B cell (primary cell): Measurements from ENCODE around the gene TALDO1.

ENCODE experiments used
- EZH2 ChIP-seq: IDR thresholded peaks from 2 replicates; pipeline ENCODE4 v1.6.1; 2012; ENCODE audit warnings: borderline replicate concordance, low read depth, mild to moderate bottlenecking, moderate library complexity, low read length; ENCODE audit not compliant: insufficient read depth, poor library complexity, severe bottlenecking
- TF ChIP-seq, protein P1 (sequence below): fragments of 200-600 bp; IDR thresholded peaks from one replicate; pipeline ENCODE4 v1.8.0; 2022; ENCODE audit warnings: antibody characterized with exemption, mild to moderate bottlenecking

DNA sequence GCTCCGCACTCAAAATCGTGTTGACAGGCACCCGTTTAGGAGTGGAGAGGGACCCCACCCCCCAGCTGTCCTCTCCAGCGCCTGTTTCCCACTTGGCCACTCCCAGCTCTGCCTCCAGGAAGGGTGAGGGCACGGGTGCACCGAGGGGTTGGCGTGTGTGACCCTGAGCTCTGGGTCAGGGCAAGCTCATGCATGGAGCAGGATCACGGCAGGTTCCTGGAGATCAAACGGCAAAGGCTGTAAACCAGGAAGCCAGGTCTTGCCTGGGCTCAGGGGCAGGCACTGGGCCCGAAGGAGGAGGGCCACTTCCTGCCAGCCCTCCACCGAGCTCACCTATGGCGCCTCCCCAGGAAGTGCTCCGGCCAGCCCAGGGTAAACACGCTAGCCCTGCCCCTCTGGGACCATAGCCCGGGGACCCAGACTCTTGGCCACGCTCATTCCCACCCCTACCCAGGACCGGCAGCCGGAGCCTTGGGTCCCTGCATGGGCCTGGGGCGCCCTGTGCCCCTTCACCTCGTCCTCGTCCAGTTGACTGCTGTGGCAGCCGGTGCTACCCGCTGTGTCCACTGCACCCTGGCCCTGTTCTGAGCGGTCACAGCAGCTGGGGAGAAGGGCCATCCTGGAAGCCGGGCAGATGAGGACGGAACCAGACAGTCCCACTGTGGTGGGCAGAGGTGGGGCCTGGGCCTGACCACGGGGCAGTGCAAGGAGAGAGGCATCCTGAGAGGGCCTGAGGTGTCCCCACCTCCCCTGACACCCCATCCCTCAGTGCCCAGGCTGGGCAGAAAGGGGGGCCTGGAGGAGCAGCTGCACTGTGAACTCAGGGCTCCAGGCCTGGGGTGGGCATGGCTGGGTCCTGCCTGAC, 42.3 kb upstream of the TALDO1 start:
- TF ChIP-seq, protein P1, sequence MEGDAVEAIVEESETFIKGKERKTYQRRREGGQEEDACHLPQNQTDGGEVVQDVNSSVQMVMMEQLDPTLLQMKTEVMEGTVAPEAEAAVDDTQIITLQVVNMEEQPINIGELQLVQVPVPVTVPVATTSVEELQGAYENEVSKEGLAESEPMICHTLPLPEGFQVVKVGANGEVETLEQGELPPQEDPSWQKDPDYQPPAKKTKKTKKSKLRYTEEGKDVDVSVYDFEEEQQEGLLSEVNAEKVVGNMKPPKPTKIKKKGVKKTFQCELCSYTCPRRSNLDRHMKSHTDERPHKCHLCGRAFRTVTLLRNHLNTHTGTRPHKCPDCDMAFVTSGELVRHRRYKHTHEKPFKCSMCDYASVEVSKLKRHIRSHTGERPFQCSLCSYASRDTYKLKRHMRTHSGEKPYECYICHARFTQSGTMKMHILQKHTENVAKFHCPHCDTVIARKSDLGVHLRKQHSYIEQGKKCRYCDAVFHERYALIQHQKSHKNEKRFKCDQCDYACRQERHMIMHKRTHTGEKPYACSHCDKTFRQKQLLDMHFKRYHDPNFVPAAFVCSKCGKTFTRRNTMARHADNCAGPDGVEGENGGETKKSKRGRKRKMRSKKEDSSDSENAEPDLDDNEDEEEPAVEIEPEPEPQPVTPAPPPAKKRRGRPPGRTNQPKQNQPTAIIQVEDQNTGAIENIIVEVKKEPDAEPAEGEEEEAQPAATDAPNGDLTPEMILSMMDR, result no peak
- no peak for TF ChIP-seq EZH2
